Measurements from ENCODE around the gene MLH3. TPM values are rescaled to one million over a fixed set of nuclear protein-coding genes. Genes with fewer than 3 reads are reported as not detected.

Gene MLH3
- total RNA-seq, 2 experiments from 2014 or later = 13.2 to 14.4 TPM

DNA sequence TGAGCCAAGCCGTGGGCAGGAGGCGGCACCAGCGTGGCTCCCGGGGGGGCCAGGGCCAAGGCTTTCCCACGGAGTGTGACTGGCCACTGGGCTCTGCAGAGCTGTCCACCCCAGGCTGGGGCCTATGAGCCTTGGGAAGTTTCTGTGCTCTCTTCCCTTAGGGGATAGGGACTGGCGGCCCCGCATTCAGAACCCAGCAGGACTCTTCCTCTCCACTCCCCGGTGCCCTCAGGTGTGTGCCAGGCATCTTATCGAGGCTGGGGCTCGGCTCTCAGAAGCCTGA lies 66.3 kb downstream of the MLH3 start:
- POLR2A ChIA-PET = no interaction called here
- H3K27me3 ChIP-seq (ENCODE audit: control insufficient read depth in 1 of 2, insufficient read depth in 2 of 2, low read length in 2 of 2) = no peaks in the 10 kb centered on the region
- intact Hi-C loops (cut with DNase I, micrococcal nuclease) = loop anchor here in 1 of 2 experiments (5.0 kb wide), 1 partner anchor 1323 kb away; no protein-coding TSS in a partner anchor
- no peaks in the 10 kb centered on the region for H3K36me3 ChIP-seq (ENCODE audit: insufficient read depth, low read length)
- no peaks in the 10 kb centered on the region for H3K9me3 ChIP-seq (ENCODE audit: control insufficient read depth in 1 of 2, insufficient read depth in 1 of 2, low read length in 2 of 2)
- Mint-ChIP-seq H3K4me3 (no peak overlapping the region), H3K9me3 (no peaks in the 10 kb centered on the region), H3K4me1 (ENCODE audit: low read depth) (no peaks in the 10 kb centered on the region), H3K36me3 (ENCODE audit: low read depth) (no peaks in the 10 kb centered on the region), H3K27ac (no peak overlapping the region), H3K27me3 (no peaks in the 10 kb centered on the region)
- no peak overlapping the region for H3K27ac ChIP-seq (ENCODE audit: low read depth in 1 of 2, low read length in 2 of 2)
- CTCF ChIA-PET = no interaction called here
- ATAC-seq (ENCODE audit: poor library complexity) = no peak
- no peak overlapping the region for H3K4me3 ChIP-seq (ENCODE audit: low read length)
- TF ChIP-seq, protein P1, sequence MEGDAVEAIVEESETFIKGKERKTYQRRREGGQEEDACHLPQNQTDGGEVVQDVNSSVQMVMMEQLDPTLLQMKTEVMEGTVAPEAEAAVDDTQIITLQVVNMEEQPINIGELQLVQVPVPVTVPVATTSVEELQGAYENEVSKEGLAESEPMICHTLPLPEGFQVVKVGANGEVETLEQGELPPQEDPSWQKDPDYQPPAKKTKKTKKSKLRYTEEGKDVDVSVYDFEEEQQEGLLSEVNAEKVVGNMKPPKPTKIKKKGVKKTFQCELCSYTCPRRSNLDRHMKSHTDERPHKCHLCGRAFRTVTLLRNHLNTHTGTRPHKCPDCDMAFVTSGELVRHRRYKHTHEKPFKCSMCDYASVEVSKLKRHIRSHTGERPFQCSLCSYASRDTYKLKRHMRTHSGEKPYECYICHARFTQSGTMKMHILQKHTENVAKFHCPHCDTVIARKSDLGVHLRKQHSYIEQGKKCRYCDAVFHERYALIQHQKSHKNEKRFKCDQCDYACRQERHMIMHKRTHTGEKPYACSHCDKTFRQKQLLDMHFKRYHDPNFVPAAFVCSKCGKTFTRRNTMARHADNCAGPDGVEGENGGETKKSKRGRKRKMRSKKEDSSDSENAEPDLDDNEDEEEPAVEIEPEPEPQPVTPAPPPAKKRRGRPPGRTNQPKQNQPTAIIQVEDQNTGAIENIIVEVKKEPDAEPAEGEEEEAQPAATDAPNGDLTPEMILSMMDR (IDR thresholded peaks at IDR 0.05) = no peak
- no peaks in the 10 kb centered on the region for H3K4me1 ChIP-seq (ENCODE audit: insufficient read depth, low read length)
- no peak for DNase-seq

DNA sequence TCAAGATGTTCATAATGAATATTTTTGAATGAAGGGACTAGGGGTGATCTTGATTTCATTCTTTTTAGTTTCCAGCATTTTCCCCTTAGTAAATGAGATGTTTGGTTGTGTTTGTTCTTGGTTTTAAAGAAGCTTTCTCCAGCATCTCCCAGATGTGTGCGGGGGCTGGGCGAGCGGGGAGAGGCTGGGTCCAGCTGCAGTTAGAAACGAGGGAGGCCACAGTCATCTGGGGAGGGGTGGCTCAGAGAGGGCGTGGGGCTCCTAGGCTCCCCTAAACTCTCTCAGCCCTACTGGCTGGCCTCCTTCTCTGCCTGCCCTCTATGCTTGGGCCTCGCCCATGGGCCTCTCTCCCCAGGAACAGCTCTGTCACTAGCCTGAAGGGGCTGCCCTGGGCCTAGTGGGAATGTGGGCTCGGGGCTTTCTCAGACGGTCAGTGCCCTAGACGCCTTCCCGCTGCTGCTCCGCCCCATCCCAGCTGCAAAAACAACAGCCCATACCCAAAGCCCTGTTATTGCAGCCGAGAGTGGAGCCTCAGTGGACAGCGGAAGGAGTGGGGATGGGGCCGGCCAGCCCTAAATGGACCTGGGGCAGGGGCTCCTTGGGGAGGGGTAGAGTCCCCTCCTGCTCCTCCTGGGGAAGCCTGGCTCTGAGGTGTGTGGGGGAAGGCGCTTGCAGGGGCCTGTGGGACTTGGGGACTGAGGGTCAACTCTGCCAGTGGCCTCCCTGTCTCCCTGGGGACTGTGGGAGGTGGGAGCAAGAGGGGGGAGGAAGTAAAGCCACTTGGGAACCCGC lies 66.8 kb downstream of the MLH3 start:
- Histone ChIP-seq H3K27me3 (ENCODE audit: control insufficient read depth in 1 of 2, insufficient read depth in 2 of 2, low read length in 2 of 2) (no peaks in the 10 kb centered on the region), H3K4me3 (ENCODE audit: low read length) (no peak overlapping the region), H3K27ac (ENCODE audit: low read depth in 1 of 2, low read length in 2 of 2) (no peak overlapping the region), H3K9me3 (ENCODE audit: control insufficient read depth in 1 of 2, insufficient read depth in 1 of 2, low read length in 2 of 2) (no peaks in the 10 kb centered on the region), H3K36me3 (ENCODE audit: insufficient read depth, low read length) (no peaks in the 10 kb centered on the region), H3K4me1 (ENCODE audit: insufficient read depth, low read length) (no peaks in the 10 kb centered on the region)
- H3K9me3 Mint-ChIP-seq = no peaks in the 10 kb centered on the region
- intact Hi-C loops (cut with DNase I, micrococcal nuclease) = loop anchor here in 1 of 2 experiments (5.0 kb wide), 1 partner anchor 1322 kb away; no protein-coding TSS in a partner anchor
- POLR2A ChIA-PET = no interaction called here
- CTCF ChIA-PET = no interaction called here
- no peaks in the 10 kb centered on the region for H3K27me3 Mint-ChIP-seq
- no peak overlapping the region for H3K27ac Mint-ChIP-seq
- ATAC-seq (ENCODE audit: poor library complexity) (no peak), DNase-seq (no peak)
- TF ChIP-seq, protein P1 (IDR thresholded peaks at IDR 0.05) = no peak
- H3K4me1 Mint-ChIP-seq (ENCODE audit: low read depth) = no peaks in the 10 kb centered on the region
- no peak overlapping the region for H3K4me3 Mint-ChIP-seq
- H3K36me3 Mint-ChIP-seq (ENCODE audit: low read depth) = no peaks in the 10 kb centered on the region

DNA sequence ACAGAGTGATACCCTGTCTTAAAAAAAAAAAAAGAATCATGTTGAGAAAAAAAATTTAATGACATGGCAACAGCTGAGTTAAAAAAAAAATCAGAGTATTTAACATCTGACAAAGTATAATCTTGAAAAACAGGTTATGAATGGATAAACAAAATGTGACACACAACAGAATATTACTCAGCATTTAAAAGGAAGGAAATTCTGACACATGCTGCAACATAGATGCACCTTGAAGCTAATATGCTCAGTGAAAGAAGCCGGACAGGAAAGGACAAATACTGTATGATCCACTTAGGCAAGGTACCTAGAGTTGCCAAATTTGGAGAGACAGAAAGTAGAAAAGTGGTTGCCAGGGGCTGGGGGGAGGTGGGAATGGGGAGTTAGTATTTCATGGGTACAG lies 67.9 kb downstream of the MLH3 start:
- Histone ChIP-seq H3K36me3 (ENCODE audit: insufficient read depth, low read length) (no peaks in the 10 kb centered on the region), H3K27ac (ENCODE audit: low read depth in 1 of 2, low read length in 2 of 2) (no peak overlapping the region), H3K4me3 (ENCODE audit: low read length) (no peak overlapping the region), H3K27me3 (ENCODE audit: control insufficient read depth in 1 of 2, insufficient read depth in 2 of 2, low read length in 2 of 2) (no peaks in the 10 kb centered on the region), H3K4me1 (ENCODE audit: insufficient read depth, low read length) (no peaks in the 10 kb centered on the region), H3K9me3 (ENCODE audit: control insufficient read depth in 1 of 2, insufficient read depth in 1 of 2, low read length in 2 of 2) (no peaks in the 10 kb centered on the region)
- Mint-ChIP-seq H3K27me3 (no peaks in the 10 kb centered on the region), H3K4me1 (ENCODE audit: low read depth) (no peaks in the 10 kb centered on the region), H3K4me3 (no peak overlapping the region), H3K9me3 (no peaks in the 10 kb centered on the region), H3K27ac (no peak overlapping the region), H3K36me3 (ENCODE audit: low read depth) (no peaks in the 10 kb centered on the region)
- CTCF ChIA-PET = no interaction called here
- TF ChIP-seq, protein P1 (IDR thresholded peaks at IDR 0.05) = no peak
- POLR2A ChIA-PET = no interaction called here
- DNase-seq = no peak
- ATAC-seq (ENCODE audit: poor library complexity) = no peak
- intact Hi-C loops (cut with DNase I, micrococcal nuclease) = no loop called here

Data from CD4-positive, alpha-beta T cell (primary cell).